Subcutaneous adipose tissue (tissue), 4 donors: ENCODE data around the gene WNT10A. TPM values are rescaled to one million over a fixed set of nuclear protein-coding genes. Genes with fewer than 3 reads are reported as not detected.

ENCODE experiments used
- CTCF ChIP-seq: fragments of 450-650 bp; IDR thresholded peaks from one replicate; pipeline ENCODE4 v1.5.1; 2016; ENCODE audit warnings: low read depth, mild to moderate bottlenecking, control low read depth, antibody characterized with exemption, moderate library complexity
- total RNA-seq, 4 donors: library from RNA; depleted of rRNA; stranded (reverse); fragments of >200 nt; gene quantifications; one replicate each; pipeline ENCODE4 v1.1.0, GENCODE V29; 2016

WNT10A gene
- total RNA-seq, 4 donors from 2014 or later, result not detected

DNA sequence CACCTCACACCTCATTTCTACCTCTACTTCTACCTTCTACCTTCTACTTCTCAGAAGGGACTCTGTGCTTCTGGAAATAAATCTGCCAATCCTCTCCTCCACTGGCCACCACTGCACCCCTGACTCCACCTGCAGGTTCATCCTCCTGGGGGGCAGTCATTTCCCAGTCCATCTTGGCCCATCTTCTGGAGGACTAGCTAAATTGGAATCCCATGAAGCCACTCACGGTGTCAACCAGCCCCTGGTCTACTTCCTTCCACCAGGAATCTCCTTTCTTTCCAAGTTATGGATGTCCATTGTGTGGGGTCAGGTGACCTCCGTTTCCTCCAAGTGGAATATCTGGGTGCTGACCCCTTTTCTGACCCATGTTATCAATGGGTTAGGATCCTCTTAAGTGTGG, 3.9 kb downstream of the WNT10A start:
- TF ChIP-seq CTCF, result no peak

DNA sequence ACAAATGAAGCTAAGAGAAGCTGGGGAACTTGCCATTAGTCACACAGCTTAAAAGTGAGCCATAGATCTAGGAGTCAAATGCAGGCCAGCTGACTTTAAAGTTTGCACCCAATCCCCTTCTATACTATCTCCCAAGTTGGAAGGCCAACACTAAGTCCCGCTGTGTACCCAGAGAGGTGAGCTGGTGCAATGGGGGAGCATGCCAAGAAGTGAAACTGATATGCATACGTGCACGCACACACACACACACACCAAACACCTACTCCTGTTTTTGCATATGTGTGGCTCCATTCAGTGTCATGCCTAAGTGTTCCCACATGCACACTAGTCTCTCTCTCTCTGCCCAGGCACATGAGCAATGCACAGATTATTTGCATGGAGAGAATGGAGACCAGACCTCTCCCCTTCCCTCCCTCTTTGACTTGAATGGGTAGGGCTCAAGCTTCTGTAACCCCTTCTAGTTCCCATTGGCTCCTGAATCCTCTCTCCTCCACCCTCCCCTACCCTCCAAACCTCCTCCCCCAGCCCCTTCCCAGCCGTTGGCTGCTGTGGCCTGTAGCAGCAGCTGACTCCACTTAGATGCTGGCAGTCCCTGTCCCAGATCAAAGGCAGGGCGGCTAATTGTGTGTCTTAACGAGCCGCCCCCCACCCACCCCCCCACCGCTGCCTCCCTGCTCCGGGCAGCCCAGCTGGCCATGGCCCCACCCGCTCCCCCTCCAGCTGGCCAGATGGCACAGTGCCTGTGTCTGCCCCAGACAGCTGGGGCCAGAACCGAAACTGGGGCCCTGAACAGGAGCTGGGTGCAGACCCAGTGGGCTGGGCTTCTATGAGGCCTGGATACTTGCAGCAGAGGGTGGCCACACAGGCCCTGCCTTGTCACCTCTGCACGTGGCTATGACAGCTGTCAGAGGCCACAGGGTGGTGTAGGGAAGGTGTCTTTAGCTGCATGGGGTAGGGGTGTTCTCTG, 5.6 kb downstream of the WNT10A start:
- no peak for TF ChIP-seq CTCF

DNA sequence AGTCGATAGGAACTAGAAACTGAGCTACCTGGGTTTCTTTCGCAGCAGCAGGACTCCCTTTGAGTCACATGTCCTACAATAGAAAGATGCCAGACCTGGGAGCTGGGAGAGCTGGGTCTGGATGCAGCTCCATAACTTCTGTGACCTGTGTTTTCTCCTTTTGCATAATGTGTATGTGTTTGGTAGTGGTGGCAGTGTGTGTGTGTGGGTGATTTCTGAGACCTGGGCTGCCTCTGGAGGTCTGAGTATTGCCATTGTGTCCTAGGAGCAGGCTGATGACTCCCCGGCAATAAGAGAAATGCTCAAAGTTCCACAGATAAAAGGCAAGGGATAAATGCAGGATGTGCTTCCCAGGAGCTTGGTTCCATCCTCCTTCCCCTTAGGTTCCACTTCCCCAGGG, 6.4 kb downstream of the WNT10A start:
- no peak for TF ChIP-seq CTCF

DNA sequence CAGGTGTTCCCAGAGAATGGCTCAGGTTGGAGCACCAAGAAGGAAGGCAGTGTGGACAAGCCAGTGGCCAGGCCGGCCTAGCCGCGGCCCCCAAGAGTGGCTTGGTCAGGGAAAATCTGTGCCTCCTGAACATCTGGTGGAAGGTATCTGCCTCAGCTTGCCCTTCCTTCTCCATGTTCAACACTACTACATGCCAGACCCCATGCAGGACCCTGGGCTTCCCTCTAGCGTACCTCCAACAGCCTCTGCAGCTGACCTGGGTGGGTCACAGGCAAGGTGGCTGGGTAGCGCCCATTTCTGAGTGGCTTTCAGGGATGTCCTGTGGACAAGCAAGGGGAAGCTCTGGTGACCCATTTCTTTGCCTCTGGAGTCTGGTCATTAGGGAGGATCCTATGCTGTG, 7.7 kb downstream of the WNT10A start:
- TF ChIP-seq CTCF, result no peak

DNA sequence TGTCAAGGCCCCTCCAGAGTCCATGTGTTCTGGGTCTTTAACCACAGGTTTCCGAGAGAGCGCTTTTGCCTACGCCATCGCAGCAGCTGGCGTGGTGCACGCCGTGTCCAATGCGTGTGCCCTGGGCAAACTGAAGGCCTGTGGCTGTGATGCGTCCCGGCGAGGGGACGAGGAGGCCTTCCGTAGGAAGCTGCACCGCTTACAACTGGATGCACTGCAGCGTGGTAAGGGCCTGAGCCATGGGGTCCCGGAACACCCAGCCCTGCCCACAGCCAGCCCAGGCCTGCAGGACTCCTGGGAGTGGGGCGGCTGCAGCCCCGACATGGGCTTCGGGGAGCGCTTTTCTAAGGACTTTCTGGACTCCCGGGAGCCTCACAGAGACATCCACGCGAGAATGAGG, 9.3 kb downstream of the WNT10A start:
- TF ChIP-seq CTCF, result no peak

DNA sequence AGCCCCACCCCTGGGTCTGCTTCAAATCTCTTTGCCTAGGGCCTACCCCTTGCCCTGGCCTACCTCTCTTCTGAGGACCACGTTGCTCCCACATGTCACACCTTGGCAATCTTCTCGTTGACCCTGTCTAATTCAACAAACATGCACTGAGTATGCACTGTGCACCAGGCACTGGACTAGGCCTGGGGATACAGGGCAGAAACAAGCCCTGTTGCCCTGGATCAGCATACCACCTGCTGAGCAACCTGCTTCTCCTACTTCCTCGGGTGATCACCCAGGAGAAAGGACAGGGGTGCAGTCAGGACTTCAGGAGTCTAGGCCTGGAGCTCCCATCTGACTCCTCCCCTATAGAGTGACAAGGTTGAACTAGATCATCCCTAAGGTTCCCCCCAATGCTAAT, 9.7 kb downstream of the WNT10A start:
- no peak for TF ChIP-seq CTCF

DNA sequence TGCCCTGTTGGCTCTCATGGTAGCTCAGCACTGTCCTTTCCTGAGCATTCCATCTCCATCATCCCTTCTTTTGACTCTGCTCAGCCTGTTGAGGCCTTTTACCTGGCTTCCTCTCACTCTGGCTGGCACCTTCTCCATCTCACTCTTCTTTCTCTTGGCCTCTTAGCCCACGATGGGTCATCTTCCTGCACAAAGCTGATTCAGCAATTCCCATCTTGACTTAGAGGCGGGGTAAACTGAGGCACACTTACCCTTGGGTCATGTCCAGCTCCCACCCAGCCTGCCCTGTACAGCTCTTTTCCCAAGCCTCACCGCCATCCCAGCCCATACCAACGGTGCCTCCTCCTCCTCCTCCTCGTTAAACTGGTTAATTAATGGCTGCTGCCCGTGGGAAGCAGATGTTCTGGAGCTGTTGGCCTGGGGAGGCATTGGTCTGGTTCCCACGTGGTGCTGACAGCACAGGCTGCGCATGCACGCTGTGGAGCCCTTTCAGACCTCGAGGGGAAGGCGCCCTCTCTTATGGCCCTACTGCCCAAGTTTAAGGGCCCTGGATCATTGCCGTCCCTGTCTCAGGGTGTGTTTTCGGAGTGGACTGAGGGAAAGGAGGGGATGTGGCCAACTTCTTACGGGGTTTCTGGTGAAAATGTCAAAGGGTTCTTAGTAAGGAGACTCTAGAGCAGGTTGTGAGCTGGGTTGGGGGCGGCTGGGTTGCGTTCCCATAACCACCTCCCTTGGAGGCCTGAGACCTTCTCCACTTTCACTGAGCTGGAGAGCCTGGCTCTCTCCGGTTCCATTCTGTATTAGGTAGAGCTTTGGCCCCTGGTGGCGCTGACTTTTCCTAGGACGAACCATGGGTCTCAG, 10.9 kb downstream of the WNT10A start:
- no peak for TF ChIP-seq CTCF
